GM12874 (cell line): ENCODE data around the gene ARRDC5.

Source experiments
- TF ChIP-seq, protein P1 (sequence below): IDR thresholded peaks from 2 replicates; pipeline ENCODE4 v1.5.1; 2011; ENCODE audit warnings: low read depth, mild to moderate bottlenecking, control low read depth, low read length, moderate library complexity; ENCODE audit not compliant: insufficient read depth

The ARRDC5 gene

DNA sequence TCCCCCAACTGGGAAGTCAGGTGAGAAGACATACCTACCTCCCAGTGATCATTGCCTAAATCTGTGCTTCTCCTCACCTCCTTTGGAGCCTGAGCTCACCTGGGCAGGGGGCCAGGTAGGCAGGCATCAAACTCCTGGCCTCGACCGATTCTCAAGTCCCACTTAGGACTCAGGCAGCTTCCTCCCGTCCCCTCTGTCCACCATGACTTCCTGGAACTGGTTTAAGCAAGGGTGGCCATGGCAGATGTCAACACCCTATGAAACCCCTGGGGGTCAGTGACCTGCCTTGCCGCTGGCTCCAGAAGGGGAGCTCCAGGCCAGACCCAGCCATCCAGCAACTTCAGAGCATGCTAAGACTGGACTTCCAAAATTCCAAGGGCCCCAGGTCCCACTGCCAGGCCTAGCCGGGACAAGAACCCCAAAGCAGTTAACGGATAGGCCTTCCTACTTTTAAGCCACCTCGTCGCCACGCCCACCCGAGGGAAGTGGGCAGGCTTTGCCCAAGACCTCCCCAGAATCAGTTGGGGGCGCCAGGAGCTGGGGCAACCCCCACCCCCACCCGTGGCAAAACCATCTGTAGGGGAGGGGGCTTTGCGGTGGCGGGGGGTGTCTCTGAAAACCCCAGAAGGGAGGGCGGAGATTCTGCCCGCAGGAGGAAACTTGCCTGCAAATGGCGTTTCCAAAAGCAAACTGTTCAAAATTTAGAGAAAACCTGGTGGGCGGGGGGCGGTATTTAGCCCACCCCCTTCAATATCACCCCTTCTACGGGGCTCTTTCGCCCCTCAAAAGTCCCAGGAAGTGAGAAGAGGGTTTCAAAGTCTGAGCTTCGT, 35.9 kb downstream of the ARRDC5 start:
- TF ChIP-seq, protein P1, sequence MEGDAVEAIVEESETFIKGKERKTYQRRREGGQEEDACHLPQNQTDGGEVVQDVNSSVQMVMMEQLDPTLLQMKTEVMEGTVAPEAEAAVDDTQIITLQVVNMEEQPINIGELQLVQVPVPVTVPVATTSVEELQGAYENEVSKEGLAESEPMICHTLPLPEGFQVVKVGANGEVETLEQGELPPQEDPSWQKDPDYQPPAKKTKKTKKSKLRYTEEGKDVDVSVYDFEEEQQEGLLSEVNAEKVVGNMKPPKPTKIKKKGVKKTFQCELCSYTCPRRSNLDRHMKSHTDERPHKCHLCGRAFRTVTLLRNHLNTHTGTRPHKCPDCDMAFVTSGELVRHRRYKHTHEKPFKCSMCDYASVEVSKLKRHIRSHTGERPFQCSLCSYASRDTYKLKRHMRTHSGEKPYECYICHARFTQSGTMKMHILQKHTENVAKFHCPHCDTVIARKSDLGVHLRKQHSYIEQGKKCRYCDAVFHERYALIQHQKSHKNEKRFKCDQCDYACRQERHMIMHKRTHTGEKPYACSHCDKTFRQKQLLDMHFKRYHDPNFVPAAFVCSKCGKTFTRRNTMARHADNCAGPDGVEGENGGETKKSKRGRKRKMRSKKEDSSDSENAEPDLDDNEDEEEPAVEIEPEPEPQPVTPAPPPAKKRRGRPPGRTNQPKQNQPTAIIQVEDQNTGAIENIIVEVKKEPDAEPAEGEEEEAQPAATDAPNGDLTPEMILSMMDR, result no peak

DNA sequence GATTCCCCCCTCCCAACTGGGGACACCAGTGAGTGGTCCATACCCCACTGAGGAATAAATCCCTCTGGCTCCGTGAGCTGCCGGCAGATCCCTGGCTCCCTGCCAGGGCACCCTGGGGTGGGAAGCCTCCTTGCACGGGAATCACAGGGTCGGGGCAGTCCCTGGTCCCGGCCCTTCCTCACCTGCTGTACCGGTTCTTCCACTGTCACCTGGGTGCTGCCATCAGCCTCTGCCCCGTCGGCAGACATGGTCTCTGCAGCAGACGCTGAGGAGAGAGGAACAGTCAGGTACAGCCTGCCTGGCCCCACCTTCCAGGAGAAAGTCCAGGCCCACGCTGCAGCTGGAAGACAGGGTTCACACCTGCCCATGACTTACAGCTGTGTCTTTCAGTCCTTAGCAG, 41.5 kb downstream of the ARRDC5 start:
- TF ChIP-seq, protein P1, result no peak

DNA sequence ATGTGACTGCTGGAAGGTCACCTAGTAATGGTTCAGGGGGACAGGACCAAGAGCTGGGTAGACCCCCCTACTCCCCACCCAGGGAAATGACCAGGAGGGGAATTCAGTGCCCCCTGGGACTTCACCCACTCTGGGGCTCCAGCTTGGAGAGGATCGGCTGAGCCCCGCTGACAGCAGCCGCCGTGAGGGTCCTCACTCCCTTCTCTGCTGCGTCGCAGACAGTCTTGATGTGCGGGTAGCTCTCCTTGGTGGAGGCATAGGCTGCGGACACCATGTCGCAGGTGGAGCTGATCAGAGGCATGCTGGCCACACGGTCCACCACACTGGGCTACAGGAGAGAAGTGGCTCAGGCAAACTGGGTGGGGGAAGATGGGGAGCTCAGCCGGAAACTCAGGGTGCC, 43.0 kb downstream of the ARRDC5 start:
- TF ChIP-seq, protein P1, result no peak

DNA sequence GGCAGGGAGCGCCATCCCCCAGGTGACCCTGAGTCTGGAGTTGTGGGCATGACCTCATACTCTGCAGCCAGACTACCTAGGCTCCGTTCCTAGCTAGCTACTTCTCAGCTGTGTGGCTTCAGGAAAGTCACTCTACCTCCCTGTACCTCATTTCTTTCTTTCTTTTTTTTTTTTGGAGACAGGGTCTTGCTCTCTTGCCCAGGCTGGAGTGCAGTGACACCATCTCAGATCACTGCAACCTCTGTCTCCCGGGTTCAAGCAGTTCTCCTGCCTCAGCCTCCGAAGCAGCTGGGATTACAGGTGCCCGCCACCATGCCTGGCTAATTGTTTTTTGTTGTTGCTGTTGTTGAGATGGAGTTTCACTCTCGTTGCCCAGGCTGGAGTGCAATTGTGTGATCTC, 50.2 kb downstream of the ARRDC5 start:
- TF ChIP-seq, protein P1, result no peak

DNA sequence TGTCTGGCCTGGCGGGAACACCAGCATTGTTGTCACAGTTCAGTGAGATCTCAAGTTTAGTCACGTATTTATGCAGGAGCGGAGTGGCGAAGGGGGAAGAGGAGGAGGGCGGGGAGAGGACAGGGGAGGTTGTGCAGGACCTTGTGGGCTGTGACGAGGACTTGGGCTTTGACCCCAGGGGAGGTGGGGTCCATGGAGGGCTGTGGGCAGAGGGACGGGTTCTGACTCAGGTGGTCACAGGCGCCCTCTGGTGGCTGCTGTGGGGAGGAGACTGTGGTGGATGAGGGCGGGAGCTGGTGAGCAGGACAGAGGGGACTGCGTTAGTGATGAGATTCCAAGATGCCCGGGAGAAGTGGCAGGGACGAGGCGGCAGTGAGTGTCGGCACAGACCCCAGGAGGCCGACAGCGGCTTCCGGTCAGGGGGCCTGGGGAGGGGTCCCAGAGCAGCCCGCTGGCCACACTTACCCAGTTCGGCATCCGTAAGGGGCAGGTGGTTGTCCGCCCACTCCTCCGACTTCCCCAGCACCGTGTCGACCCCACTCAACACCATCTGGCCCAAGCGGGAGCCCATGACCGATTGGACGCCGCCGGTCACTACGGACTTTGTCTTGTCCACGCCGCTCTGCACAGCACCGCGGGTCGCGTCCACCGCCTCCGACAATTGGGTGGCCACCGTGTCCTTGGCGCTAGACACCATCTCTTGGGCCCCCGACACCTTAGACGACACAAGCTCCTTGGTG, 51.0 kb downstream of the ARRDC5 start:
- TF ChIP-seq, protein P1, result peak; percentile 94

DNA sequence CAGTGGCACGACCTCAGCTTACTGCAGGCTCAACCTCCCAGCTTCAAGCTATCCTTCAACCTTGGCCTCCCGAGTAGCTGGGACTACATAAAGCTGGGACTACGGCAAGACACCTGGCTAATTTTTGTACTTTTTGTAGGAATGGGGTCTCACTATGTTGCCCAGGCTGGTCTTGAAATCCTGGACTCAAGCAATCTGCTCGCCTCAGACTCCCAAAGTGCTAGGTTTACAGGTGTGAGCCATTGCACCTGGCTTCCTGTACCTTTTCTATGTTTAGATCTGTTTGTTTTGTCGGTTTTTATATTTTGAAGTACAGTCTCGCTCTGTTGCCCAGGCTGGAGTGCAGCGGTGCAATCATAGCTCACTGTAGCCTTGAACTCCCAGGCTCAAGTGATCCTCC, 53.7 kb downstream of the ARRDC5 start:
- TF ChIP-seq, protein P1, result no peak

DNA sequence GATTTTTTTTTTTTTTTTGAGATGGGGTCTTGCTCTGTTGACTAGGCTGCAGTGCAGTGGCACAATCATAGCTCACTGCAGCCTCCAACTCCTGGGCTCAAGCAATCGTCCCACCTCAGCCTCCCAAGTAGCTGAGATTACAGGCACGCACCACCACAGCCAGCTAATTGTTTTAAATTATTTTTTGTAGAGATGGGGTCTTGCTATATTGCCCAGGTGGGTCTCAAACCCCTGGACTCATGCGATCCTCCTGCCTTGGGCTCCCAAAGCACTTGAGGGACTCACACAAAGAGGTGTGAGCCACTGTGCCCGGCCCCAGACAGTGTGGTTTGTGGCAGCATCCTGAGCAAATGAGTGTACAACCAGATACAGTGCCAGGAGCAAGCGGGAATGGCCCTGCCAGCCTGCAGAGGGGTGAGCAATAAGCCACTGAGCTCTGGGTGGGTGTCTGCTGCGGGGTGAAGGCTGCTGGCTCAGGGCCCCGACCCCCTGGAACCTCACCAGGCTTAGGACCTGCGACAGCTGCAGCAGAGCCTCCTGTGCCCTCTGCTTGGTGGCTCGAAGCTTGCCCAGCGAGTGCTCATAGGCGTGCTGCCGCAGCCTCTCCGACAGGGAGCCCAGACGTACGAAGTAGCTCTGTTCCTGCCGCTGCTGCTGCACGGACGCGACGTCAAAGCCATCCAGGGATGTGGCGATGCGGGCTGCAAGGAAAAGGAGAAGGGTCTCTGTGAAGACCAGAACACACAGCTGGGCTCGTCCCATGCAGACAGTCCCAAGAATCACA, 55.3 kb downstream of the ARRDC5 start:
- TF ChIP-seq, protein P1, result no peak
